Activated gamma-delta T cell treated with anti-CD3 and anti-CD28 coated beads, Interleukin-2, amount 50 U/mL, for 16 hours (primary cell): ENCODE results near the gene CDC42EP3.

Experiments
- DNase-seq: peaks from one replicate; pipeline ENCODE4 v3.0.0-alpha.2; 2020; ENCODE audit warnings: low read depth

The CDC42EP3 gene

DNA sequence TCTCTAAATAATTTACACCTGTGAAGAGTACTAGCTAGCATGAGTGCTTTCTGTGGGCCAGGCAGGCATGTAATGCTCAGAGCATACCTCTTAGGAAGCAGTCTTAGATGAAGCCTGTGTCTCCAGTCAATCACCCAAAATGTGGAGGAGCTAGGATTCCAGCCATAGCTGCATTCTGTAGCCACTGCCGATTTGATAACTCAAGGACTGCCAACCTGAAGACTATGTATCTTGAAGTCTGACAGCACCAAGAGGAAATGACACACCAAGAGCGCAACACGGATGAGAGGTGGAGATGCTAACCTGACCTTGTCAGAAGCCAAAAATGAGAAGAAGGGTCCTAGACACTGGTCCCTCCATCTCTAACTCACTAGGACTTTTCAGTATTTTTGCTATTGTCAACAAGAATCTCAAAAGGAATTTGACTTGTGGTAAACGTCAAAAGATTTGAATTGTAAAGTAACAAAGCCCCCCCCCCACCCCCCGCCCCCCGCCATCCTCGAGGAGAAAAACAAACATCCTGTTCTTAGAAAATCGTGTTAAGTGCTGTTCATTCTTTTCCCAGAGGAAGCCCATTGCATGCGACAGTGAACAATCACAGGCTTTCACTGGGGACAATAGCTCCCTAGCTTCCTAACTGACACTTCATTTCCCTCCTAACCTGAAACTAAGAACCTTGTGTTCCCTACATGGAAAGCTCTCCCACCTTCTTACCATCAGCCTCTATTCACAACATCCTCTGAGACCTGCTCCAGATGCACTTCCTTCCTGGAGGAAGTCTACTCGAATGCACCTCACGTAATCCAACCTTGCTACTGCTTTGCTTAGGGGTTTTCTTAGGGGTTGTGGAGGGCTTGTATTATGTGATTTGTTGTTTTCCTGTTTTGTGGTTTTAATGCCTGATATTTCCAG, 14.7 kb downstream of the CDC42EP3 start:
- DNase-seq = no peak

DNA sequence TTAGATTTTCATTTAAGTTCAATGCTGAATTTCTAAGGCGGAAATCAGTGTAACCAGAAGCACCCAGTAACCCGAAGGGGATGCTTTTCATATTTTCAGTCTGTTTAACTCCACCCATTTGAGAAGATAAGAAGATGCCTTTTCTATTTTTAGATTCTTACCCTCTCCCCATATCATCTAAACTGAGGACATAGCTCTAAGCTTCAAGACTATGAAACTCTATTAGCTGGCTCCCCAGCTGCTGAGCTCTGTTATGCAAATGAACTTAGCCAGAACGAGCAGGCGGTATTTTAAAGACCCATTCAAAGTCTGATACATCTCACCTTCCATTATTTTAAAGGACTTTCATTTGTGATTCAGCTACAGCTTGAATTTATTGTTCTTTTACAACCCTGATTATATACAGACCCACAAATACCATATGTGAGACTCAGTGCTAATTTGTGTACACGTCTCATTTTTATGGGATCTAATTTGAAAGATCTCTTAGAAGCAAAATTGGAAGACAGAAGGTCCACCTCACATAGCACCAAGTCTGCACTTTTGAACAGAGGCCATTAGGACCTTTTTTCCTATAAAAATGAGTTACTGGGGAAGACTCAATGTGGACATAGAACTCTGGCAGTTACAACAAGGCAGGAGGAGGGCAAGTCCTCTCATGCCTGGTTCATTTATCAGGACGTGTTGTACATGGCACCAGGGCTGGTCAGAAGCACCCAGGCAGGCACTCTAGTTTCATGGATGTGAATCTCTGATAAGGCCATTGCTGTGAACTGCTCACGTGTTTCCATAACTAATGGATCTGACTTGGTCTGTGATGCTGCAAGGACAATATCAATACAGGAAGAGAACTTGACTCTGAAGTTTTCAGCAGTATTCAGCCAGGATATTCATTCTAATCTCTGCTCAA, 16.3 kb downstream of the CDC42EP3 start:
- no peak for DNase-seq

- no peak for DNase-seq
Measured at GRCh38 chr2:37654419-37654818, 17.0 kb downstream of the CDC42EP3 start.

DNA sequence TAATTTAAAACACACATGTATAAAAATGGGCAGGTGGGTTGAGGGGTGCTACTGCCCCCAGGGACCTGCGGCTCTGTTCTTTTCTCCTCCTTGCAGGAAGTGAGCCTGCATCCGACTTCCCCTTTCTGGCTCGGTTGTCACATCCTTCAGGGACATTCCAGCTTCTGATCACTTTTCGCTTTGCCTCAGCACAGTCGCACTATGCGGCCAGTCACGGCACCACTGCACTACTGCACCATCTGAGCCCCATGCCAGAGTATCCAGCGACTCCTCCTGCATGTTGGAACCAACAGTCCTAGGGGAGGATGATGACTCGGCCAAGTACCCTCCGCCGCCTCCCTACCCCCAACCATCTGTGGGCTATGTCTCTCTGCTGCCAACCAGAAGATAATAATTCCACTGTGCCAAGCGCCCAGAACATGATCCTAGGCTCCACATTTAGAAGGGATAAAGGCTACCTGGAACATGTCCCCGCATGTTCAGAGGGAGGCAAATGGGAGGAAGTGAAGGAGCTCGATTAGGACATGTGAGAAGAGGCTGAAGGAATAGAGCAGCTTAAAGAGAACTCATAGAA, 17.6 kb downstream of the CDC42EP3 start:
- DNase-seq = no peak

DNA sequence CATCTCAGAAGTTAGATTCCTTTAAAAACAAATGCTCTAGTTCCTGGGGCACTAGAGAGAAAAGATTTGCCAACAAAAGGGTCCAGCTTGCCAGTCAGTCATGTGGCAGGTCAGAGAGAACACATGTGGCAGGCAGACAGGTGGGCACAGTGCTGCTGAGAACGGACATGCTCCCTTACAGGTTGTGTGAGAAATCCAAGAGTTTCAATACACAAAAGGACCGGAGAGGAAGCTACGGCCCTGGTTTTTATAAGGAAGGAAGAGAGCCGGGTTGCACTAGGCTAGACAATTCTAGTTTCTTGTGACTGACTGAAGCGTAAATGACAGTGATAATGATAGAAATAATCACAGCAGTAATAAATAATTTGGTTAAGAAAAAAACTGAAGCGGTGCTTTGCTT, 18.3 kb downstream of the CDC42EP3 start:
- DNase-seq = no peak

- no peak for DNase-seq
Measured at GRCh38 chr2:37652199-37652640, 19.2 kb downstream of the CDC42EP3 start.

DNA sequence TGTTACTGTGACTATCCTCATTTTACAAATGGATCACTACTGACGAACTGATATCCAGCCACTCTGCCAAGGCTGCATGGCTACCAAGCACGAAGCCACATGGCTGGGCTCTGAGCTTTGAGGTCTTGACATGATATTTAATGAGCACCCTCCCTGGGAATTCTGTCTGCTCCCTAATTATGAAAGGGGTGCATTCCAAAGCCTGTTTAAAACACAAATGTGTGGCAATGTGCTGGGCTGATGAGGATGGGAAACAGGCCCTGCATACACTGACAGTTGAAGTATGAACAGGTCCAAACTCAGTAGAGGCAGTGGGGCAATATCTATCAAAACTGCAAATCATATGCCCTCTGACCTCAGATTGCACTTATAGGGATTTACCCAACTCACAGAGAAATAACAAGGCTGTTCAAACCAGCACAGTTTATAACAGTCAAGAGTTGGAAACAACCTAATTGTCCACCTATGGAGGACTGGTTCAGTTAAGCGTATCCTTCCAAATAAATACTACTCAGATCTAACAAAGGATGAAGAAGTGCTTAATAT, 20.8 kb downstream of the CDC42EP3 start:
- no peak for DNase-seq

DNA sequence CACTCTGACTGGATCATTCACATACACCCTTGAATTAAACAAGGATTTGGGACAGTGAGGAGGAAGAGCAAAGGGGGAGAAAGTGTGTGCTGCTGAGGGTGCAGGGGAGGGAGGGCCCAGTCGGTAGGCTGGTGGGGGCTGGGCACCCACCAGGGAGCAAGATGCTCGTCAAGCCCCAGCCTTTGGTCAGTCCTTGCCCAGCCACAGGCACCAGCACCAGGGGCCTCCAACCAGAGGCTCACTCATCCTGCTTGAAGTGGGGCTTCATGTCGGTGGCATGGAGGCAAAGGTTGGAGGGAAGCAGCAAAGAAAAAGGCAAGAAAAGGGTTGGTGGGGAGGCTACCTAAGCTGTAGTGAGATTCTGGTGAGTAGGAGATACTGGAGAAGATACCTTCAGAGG, 21.9 kb downstream of the CDC42EP3 start:
- DNase-seq = no peak

DNA sequence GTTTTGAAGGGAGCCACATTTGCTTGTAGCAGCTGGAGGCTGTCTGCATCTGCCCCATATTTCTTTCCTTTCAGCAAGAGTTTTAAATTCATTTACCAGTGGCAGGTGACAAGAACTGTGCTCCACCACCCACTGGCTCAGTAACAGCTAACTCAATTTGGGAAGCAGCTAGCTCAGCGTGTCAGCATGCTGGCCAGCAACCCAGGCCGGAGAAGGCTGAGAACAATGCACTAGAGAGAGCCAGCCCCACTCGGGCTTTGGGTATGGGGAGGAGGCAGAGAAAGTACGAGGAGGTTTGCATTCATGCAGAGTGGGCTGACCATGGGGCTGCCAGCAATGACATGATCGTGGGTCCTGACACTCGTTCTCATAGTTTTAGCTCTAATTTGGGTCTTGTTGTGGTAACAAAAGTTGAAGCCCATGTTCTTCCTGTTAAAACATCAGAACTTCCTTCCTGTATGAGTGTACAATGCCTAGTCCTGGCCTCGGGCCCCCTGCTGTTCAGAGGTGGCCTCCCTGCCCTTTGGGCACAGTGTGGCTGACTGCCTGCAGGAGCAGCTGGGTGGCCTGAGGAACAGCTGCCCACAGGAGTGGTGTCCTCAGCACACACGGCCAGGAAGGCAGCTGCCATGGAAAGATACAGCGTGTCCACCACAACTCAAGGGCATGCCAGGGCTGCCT, 23.0 kb downstream of the CDC42EP3 start:
- DNase-seq = peak; percentile 43

DNA sequence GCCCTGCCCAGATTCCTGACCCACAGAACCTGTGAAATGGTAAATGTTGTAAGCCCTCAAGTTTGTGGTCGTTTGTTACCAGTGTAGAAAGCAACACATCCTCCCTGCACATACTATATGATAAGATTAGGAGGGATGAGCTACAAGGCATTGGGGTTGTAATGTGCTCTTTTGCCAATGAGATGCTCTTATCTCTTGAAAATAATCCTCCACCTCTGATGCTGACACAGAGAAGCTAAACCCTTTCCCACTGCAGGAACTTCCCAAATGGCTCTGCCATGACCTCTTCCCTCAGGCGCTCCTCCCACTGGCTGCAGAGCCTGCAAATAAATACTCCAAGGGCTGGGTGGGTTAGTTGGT, 23.5 kb downstream of the CDC42EP3 start:
- DNase-seq = no peak

- DNase-seq = no peak
Measured at GRCh38 chr2:37645836-37646235, 25.6 kb downstream of the CDC42EP3 start.

- no peak for DNase-seq
Measured at GRCh38 chr2:37645362-37645761, 26.1 kb downstream of the CDC42EP3 start.

GRCh38 chr2:37644191-37644590, 27.3 kb downstream of the CDC42EP3 start:
- DNase-seq = no peak

DNA sequence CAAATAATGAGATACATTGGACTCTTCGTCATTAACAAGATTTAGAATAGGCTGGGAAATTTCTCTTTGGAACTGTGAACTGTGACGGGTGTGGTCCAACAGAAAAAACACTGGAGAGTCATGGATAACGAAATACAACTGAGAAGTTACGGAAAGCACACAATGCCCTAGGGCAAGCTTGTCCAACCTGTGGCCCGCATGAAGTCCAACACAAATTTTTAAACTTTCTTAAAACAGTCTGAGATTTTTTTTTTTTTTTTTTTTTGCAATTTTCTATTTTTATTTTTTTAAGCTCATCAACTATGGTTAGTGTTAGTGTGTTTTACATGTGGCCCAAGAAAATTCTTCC, 27.7 kb downstream of the CDC42EP3 start:
- no peak for DNase-seq

DNA sequence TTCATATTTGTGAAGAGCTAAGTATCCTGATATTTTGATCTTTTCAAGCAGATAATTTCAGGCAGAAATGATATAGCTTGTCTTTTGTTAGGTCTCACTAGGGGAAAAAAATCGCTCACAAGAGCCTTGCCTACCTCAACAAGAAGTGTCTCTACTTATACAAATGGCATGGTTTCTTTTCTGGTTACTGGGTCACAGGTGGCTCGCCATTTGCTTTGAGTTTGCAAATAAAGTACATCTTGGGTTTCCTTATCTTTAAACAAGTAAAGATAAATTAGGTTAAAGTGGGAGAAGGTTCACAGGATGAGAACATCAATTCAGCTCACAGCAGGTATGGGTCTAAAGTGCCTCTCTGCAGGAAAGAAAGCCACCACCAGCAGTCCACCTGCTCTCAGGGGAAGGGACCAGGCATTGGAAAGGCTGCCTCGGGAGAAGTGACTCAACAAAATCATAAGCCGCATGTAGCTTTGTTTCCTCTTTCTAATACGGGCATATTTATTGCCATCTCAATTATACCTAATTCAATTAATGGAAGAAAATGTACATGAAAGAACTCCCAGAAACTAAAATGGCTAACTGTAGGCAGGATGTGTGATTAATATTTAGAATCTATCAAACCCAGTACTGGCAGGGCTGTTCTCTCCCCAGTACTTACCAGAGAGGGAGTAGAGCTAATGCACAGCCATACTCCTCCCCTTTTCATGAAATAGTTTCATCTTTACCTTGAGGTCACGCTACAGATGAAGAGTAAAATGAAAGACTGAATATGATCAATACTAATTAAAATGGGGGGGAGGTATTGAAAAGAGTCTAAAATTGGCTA, 28.3 kb downstream of the CDC42EP3 start:
- no peak for DNase-seq

DNA sequence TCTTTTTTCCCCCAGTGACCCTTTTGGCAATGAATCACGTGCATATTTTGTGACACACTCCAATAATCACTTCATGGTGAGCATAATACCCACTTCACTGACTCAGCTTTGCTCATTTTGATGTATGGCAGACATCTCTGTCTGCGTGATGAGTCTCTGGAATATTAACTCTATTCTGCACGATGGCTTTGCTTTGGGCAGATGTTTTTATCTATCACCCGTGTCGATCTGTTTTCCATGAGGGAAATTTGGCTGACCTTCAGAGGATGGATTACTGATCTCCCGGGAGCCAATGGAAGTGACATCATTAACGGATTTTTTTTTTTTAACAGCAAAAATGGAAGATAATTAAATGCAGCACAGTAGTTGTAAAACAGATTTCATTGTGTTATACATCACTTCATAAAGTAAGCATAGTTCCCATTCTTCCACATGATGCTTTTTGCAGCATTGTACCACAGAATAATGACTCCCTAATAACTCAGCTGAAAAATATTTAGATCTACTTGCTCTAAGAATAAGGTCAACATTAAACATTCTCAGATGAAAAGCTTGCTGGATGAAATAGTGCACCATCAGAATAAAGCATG, 29.8 kb downstream of the CDC42EP3 start:
- no peak for DNase-seq

GRCh38 chr2:37639631-37640030, 31.8 kb downstream of the CDC42EP3 start:
- no peak for DNase-seq

DNA sequence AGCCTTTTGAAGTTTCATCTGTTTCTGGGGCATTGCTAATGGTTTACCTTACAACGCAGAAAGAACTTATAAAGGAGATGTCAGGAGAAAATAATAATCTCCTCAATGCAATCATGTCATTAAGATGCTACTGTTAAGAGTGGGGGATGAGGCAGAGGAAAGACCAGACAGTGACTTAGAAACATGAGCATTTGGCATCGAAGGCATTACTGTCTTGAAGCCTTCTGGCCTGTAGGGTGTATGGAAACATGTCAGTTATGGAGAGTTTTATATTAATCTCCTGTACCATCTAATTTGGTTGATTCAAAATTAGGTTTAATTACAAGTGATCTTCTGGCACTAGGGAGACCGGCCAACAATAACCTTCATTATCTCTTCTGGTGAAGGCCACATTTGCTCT, 32.5 kb downstream of the CDC42EP3 start:
- DNase-seq = no peak

DNA sequence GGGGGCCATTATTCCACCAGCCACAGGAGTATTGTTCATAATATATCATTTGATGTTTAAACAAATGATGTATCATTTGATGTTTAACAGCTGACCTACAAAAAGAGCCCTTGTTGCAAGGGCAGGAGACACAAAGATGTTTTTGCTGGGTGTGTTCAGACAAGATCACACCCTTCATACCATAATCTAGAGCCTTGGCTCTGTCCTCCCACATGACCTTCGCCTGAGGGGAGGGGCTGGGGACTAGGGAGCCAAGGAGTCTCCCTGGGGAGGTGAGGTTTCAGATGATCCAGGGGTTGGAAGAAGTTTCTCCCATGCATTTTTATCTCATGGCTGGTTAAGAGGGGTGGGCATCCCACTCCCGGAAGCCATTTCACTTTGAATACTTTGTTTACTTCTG, 33.5 kb downstream of the CDC42EP3 start:
- no peak for DNase-seq

- no peak for DNase-seq
Measured at GRCh38 chr2:37637190-37637860, 34.1 kb downstream of the CDC42EP3 start.
